ENCODE data around the gene TCF7L1.

Gene TCF7L1

GRCh38 chr2:85244828-85245227 is 111.6 kb downstream of the TCF7L1 start:
- H3F3A ChIP-seq (ENCODE audit: control insufficient read depth, insufficient read depth), result no peaks in the 10 kb centered on the region
- H3K79me2 ChIP-seq (ENCODE audit: control insufficient read depth, low read length), result no peaks in the 10 kb centered on the region
- H3K27ac ChIP-seq (ENCODE audit: low read depth, low read length), result no peak overlapping the region
- H3K4me3 ChIP-seq (ENCODE audit: low read length), result no peak overlapping the region
- no peaks in the 10 kb centered on the region for H3K9me3 ChIP-seq (ENCODE audit: control insufficient read depth, insufficient read depth, low read length)
- H3K27me3 ChIP-seq (ENCODE audit: control insufficient read depth, low read length), result peaks cover 31% of the 10 kb centered on the region
- 0 out of 2 replicates have a peak, but pooled peaks cover 6% of the 10 kb centered on the region for H3K4me1 ChIP-seq (ENCODE audit: control insufficient read depth, low read length)
- TF ChIP-seq EZH2phosphoT487 (IDR thresholded peaks at IDR 0.05; ENCODE audit: borderline replicate concordance, low read length) (no peak), CTCF (IDR thresholded peaks at IDR 0.05; ENCODE audit: low read depth, low read length, poor library complexity, severe bottlenecking) (no peak)
- H3K4me2 ChIP-seq (ENCODE audit: low read length), result no peak overlapping the region
- H4K20me1 ChIP-seq (ENCODE audit: control insufficient read depth, insufficient read depth, low read depth, low read length), result no peaks in the 10 kb centered on the region
- no peaks in the 10 kb centered on the region for H3K36me3 ChIP-seq (ENCODE audit: control insufficient read depth, low read length)
- no peaks in the 10 kb centered on the region for H3K9me2 ChIP-seq (replicated peaks; ENCODE audit: control insufficient read depth, low read length)

- Histone ChIP-seq H3F3A (ENCODE audit: control insufficient read depth, insufficient read depth) (no peaks in the 10 kb centered on the region), H3K27ac (ENCODE audit: low read depth, low read length) (no peak overlapping the region), H3K4me1 (ENCODE audit: control insufficient read depth, low read length) (0 out of 2 replicates have a peak, but pooled peaks cover 6% of the 10 kb centered on the region), H3K79me2 (ENCODE audit: control insufficient read depth, low read length) (no peaks in the 10 kb centered on the region), H3K4me3 (ENCODE audit: low read length) (no peak overlapping the region), H3K36me3 (ENCODE audit: control insufficient read depth, low read length) (no peaks in the 10 kb centered on the region), H3K27me3 (ENCODE audit: control insufficient read depth, low read length) (peaks cover 31% of the 10 kb centered on the region), H3K9me2 (replicated peaks; ENCODE audit: control insufficient read depth, low read length) (no peaks in the 10 kb centered on the region), H3K4me2 (ENCODE audit: low read length) (no peak overlapping the region), H4K20me1 (ENCODE audit: control insufficient read depth, insufficient read depth, low read depth, low read length) (no peaks in the 10 kb centered on the region), H3K9me3 (ENCODE audit: control insufficient read depth, insufficient read depth, low read length) (no peaks in the 10 kb centered on the region)
- TF ChIP-seq CTCF (IDR thresholded peaks at IDR 0.05; ENCODE audit: low read depth, low read length, poor library complexity, severe bottlenecking) (no peak), EZH2phosphoT487 (IDR thresholded peaks at IDR 0.05; ENCODE audit: borderline replicate concordance, low read length) (no peak)
Measured at GRCh38 chr2:85245891-85246290, 112.7 kb downstream of the TCF7L1 start.

GRCh38 chr2:85246348-85246747 is 113.2 kb downstream of the TCF7L1 start:
- Histone ChIP-seq H3K79me2 (ENCODE audit: control insufficient read depth, low read length) (no peaks in the 10 kb centered on the region), H3K27ac (ENCODE audit: low read depth, low read length) (no peak overlapping the region), H3F3A (ENCODE audit: control insufficient read depth, insufficient read depth) (no peaks in the 10 kb centered on the region), H3K9me2 (replicated peaks; ENCODE audit: control insufficient read depth, low read length) (no peaks in the 10 kb centered on the region), H3K27me3 (ENCODE audit: control insufficient read depth, low read length) (peaks cover 31% of the 10 kb centered on the region), H3K4me2 (ENCODE audit: low read length) (no peak overlapping the region), H3K4me3 (ENCODE audit: low read length) (no peak overlapping the region), H4K20me1 (ENCODE audit: control insufficient read depth, insufficient read depth, low read depth, low read length) (no peaks in the 10 kb centered on the region), H3K4me1 (ENCODE audit: control insufficient read depth, low read length) (0 out of 2 replicates have a peak, but pooled peaks cover 6% of the 10 kb centered on the region), H3K9me3 (ENCODE audit: control insufficient read depth, insufficient read depth, low read length) (no peaks in the 10 kb centered on the region), H3K36me3 (ENCODE audit: control insufficient read depth, low read length) (no peaks in the 10 kb centered on the region)
- TF ChIP-seq CTCF (IDR thresholded peaks at IDR 0.05; ENCODE audit: low read depth, low read length, poor library complexity, severe bottlenecking) (no peak), EZH2phosphoT487 (IDR thresholded peaks at IDR 0.05; ENCODE audit: borderline replicate concordance, low read length) (no peak)
